Liver (tissue), 9 donors: Measurements from ENCODE around the gene HPCA. TPM values are rescaled to one million over a fixed set of nuclear protein-coding genes. Genes with fewer than 3 reads are reported as not detected.

Source experiments
- DNase-seq: peaks from one replicate; pipeline ENCODE4 v3.0.0-alpha.2; 2017; ENCODE audit warnings: low spot score
- H3K27ac ChIP-seq, 2 donors: one replicate each; pipeline ENCODE4 v1.7.0; 2013; ENCODE audit warnings: inconsistent platforms in 2 of 2, low read length in 2 of 2, control low read depth in 1 of 2, low read depth in 1 of 2, mild to moderate bottlenecking in 1 of 2
- H3K27me3 ChIP-seq, 4 donors: one replicate each; pipeline versions ENCODE4 v1.6.1 to v1.7.0; 2013; ENCODE audit warnings: low read length in 3 of 4, inconsistent platforms in 1 of 4, mild to moderate bottlenecking in 1 of 4, moderate library complexity in 1 of 4; ENCODE audit not compliant: control insufficient read depth in 4 of 4, insufficient read depth in 4 of 4
- H3K36me3 ChIP-seq, 4 donors: one replicate each; pipeline versions ENCODE4 v1.6.1 to v1.7.0; 2013; ENCODE audit warnings: low read length in 3 of 4, mild to moderate bottlenecking in 3 of 4, low read depth in 1 of 4, moderate library complexity in 1 of 4; ENCODE audit not compliant: control insufficient read depth in 4 of 4, insufficient read depth in 3 of 4
- H3K4me1 ChIP-seq, 4 donors: one replicate each; pipeline versions ENCODE4 v1.6.1 to v1.7.0; 2013; ENCODE audit warnings: low read length in 3 of 4, mild to moderate bottlenecking in 3 of 4, moderate library complexity in 1 of 4; ENCODE audit not compliant: control insufficient read depth in 4 of 4, insufficient read depth in 4 of 4
- H3K4me3 ChIP-seq, 3 donors: one replicate each; pipeline versions ENCODE4 v1.6.1 to v1.7.0; 2013; ENCODE audit warnings: low read length in 3 of 3, control low read depth in 1 of 3, low read depth in 1 of 3, mild to moderate bottlenecking in 1 of 3
- H3K9ac ChIP-seq, 2 donors: one replicate each; pipeline ENCODE4 v1.7.0; 2013; ENCODE audit warnings: low read length in 2 of 2, mild to moderate bottlenecking in 2 of 2, moderate library complexity in 2 of 2, control low read depth in 1 of 2, low read depth in 1 of 2
- H3K9me3 ChIP-seq, 4 donors: one replicate each; pipeline versions ENCODE4 v1.6.1 to v1.7.0; 2013; ENCODE audit warnings: low read length in 3 of 4; ENCODE audit not compliant: control insufficient read depth in 4 of 4
- ATF3 ChIP-seq: IDR thresholded peaks from 2 replicates; pipeline ENCODE4 v1.6.1; 2016; ENCODE audit warnings: antibody characterized with exemption
- CTCF ChIP-seq: fragments of 150-350 bp; IDR thresholded peaks from 2 replicates; pipeline ENCODE4 v1.5.1; 2017; ENCODE audit warnings: improper control_type of control experiment, low read depth, low read length; ENCODE audit not compliant: missing input control
- EGR1 ChIP-seq, 2 donors: IDR thresholded peaks; 2 replicates each; pipeline ENCODE4 v1.6.1; 2016 to 2018; ENCODE audit warnings: antibody characterized with exemption in 2 of 2, low read depth in 2 of 2
- FOXA1 ChIP-seq: IDR thresholded peaks from 2 replicates; pipeline ENCODE4 v1.6.1; 2016; ENCODE audit warnings: antibody characterized with exemption
- FOXA2 ChIP-seq: IDR thresholded peaks from 2 replicates; pipeline ENCODE4 v1.6.1; 2016; ENCODE audit warnings: antibody characterized with exemption
- GABPA ChIP-seq, 2 donors: IDR thresholded peaks in 1 of 2; conservative IDR thresholded peaks in 1 of 2; 2 replicates each; pipeline ENCODE4 v1.6.1; 2016; ENCODE audit warnings: antibody characterized with exemption in 2 of 2, mild to moderate bottlenecking in 1 of 2, moderate library complexity in 1 of 2
- HNF4A ChIP-seq, 2 donors: conservative IDR thresholded peaks; 2 replicates each; pipeline ENCODE4 v1.6.1; 2016; ENCODE audit warnings: antibody characterized with exemption in 2 of 2, mild to moderate bottlenecking in 2 of 2
- HNF4G ChIP-seq: IDR thresholded peaks from 2 replicates; pipeline ENCODE4 v1.6.1; 2016; ENCODE audit warnings: antibody characterized with exemption
- JUND ChIP-seq, 2 donors: IDR thresholded peaks; 2 replicates each; pipeline ENCODE4 v1.6.1; 2016; ENCODE audit warnings: antibody characterized with exemption in 2 of 2
- MAX ChIP-seq: IDR thresholded peaks from 2 replicates; pipeline ENCODE4 v1.6.1; 2016; ENCODE audit warnings: antibody characterized with exemption
- NR2F2 ChIP-seq: IDR thresholded peaks from 2 replicates; pipeline ENCODE4 v1.6.1; 2016; ENCODE audit warnings: antibody characterized with exemption
- RAD21 ChIP-seq, 2 donors: IDR thresholded peaks; 2 replicates each; pipeline ENCODE4 v1.6.1; 2016; ENCODE audit warnings: antibody characterized with exemption in 2 of 2, mild to moderate bottlenecking in 2 of 2
- RXRA ChIP-seq, 2 donors: IDR thresholded peaks; 2 replicates each; pipeline ENCODE4 v1.6.1; 2017 to 2018; ENCODE audit warnings: antibody characterized with exemption in 2 of 2, mild to moderate bottlenecking in 1 of 2
- SP1 ChIP-seq: IDR thresholded peaks from 2 replicates; pipeline ENCODE4 v1.6.1; 2018; ENCODE audit warnings: antibody characterized with exemption, mild to moderate bottlenecking
- TAF1 ChIP-seq: conservative IDR thresholded peaks from 2 replicates; pipeline ENCODE4 v1.6.1; 2016; ENCODE audit warnings: antibody characterized with exemption, mild to moderate bottlenecking
- YY1 ChIP-seq: IDR thresholded peaks from 2 replicates; pipeline ENCODE4 v1.6.1; 2016; ENCODE audit warnings: antibody characterized with exemption, mild to moderate bottlenecking
- ZBTB33 ChIP-seq: IDR thresholded peaks from 2 replicates; pipeline ENCODE4 v1.6.1; 2016; ENCODE audit warnings: antibody characterized with exemption
- WGBS: extraction: QIAGEN DNeasy Blood & Tissue Kit; methylation state at CpG from one replicate; pipeline ENCODE4 v1.1.7; 2013; 5-methylcytosine and 5-hydroxymethylcytosine counted together
- polyA plus RNA-seq, 2 donors: library from polyadenylated mRNA; stranded (reverse) in 1 of 2; unstranded in 1 of 2; fragments of 200-250 nt in 1 of 2; fragments of >200 nt in 1 of 2; fragmentation: Nextera tagmentation in 1 of 2; extraction: Ambion mirVana in 1 of 2; gene quantifications; one replicate each; pipeline versions ENCODE4 v1.2.1 to v1.2.3, GENCODE V29; 2013 to 2015
- total RNA-seq, 2 donors: library from RNA; depleted of rRNA; stranded (reverse); fragments of >200 nt; gene quantifications; one replicate each; pipeline ENCODE4 v1.2.3, GENCODE V29; 2014
- donor health status: healthy.
- donor health status: healthy.
- donor health status: healthy.
- donor health status: healthy.
- donor health status: healthy.

The HPCA gene
- total and polyA plus RNA-seq, 4 donors: not detected

GRCh38 chr1:32900956-32901822, 14.9 kb downstream of the HPCA start, which contains the start of gene TMEM54 (continued):
- TF ChIP-seq MAX (no peak), TAF1 (no peak), SP1 (no peak), RAD21 (IDR thresholded peaks at IDR 0.05) (no peak), ATF3 (no peak), EGR1 (IDR thresholded peaks at IDR 0.05; ENCODE audit: low read depth in 2 of 2) (no peak), FOXA1 (no peak), GABPA (IDR thresholded peaks at IDR 0.05 in 1 of 2, conservative IDR thresholded peaks at IDR 0.05 in 1 of 2) (no peak)

GRCh38 chr1:32901823-32902534, 15.7 kb downstream of the HPCA start:
- 54% methylated on average over 24 of the region's 24 CpGs for WGBS
- no peaks in the 10 kb centered on the region for H3K9me3 ChIP-seq
- no peaks in the 10 kb centered on the region for H3K27me3 ChIP-seq
- no peak overlapping the region for H3K27ac ChIP-seq
- no peak overlapping the region for H3K9ac ChIP-seq
- no peaks in the 10 kb centered on the region for H3K36me3 ChIP-seq
- no peak for DNase-seq
- peaks cover 4 to 16% (median 11%) of the 10 kb centered on the region in 4 donors for H3K4me1 ChIP-seq
- TF ChIP-seq YY1 (no peak), TAF1 (no peak), HNF4A (conservative IDR thresholded peaks at IDR 0.05) (no peak), RXRA (IDR thresholded peaks at IDR 0.05) (no peak), ZBTB33 (no peak), JUND (IDR thresholded peaks at IDR 0.05) (no peak), NR2F2 (no peak), FOXA1 (no peak), MAX (no peak), EGR1 (IDR thresholded peaks at IDR 0.05; ENCODE audit: low read depth in 2 of 2) (no peak), ATF3 (no peak), RAD21 (IDR thresholded peaks at IDR 0.05) (no peak), HNF4G (no peak), SP1 (no peak)
- H3K4me3 ChIP-seq: peak overlapping the region; percentile 29 to 63 (median 53)

- Histone ChIP-seq H3K36me3 (no peaks in the 10 kb centered on the region), H3K9ac (no peak overlapping the region), H3K27me3 (no peaks in the 10 kb centered on the region), H3K27ac (no peak overlapping the region), H3K4me1 (peaks cover 4 to 16% (median 11%) of the 10 kb centered on the region in 4 donors), H3K9me3 (no peaks in the 10 kb centered on the region), H3K4me3 (no peak overlapping the region)
- 81% methylated on average over 6 of the region's 6 CpGs for WGBS
- DNase-seq: no peak
- TF ChIP-seq FOXA1 (no peak), GABPA (IDR thresholded peaks at IDR 0.05 in 1 of 2, conservative IDR thresholded peaks at IDR 0.05 in 1 of 2) (no peak), EGR1 (IDR thresholded peaks at IDR 0.05; ENCODE audit: low read depth in 2 of 2) (no peak), ATF3 (no peak), HNF4A (conservative IDR thresholded peaks at IDR 0.05) (no peak), SP1 (no peak), MAX (no peak), FOXA2 (no peak), RAD21 (IDR thresholded peaks at IDR 0.05) (no peak), CTCF (no peak), YY1 (no peak)
These were observed 16.2 kb downstream of the HPCA start for GRCh38 chr1:32902535-32902920.
